Smooth muscle cell of the brain vasculature (primary cell): ENCODE results near the gene CDH13.

ENCODE experiments used
- DNase-seq: peaks from one replicate; pipeline ENCODE4 v3.0.0-alpha.2; 2012; ENCODE audit warnings: low read depth, low spot score

CDH13 gene

DNA sequence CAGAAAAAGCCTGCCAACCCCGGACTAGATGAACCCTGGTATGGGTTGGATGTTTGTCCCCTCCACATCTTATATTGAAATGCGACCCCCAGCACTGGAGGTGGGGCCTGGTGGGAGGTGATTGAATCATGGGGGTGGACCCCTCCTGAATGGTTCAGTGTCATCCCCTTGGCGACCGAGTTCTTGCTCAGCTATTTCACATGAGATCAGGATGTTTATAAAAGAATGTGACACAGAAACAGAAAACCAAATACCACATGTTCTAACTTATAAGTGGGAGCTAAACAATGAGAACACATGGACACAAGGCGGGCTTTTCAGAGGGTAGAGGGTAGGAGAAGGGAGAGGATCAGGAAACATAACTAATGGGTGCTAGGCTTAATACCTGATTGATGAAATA lies 605.0 kb downstream of the CDH13 start:
- no peak for DNase-seq

DNA sequence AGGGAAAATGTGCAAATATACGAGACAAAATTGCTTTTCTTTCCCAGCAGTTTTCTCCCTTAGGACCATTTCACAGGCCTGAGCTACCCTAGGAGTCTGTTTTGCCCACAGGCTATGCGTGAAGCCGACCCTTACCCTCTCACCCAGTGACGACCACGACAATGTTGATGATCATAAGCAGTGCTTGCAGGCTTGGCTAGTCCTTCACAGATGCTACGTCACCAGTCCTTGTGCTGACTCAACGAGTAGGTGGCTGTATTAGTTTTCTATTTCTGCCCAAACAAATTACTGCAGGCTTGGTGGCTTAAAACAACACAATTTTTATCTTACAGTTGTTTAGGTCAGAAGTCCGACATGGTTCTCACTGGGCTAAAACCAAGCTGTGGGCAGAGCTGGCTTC lies 606.4 kb downstream of the CDH13 start:
- peak; percentile 21 for DNase-seq

DNA sequence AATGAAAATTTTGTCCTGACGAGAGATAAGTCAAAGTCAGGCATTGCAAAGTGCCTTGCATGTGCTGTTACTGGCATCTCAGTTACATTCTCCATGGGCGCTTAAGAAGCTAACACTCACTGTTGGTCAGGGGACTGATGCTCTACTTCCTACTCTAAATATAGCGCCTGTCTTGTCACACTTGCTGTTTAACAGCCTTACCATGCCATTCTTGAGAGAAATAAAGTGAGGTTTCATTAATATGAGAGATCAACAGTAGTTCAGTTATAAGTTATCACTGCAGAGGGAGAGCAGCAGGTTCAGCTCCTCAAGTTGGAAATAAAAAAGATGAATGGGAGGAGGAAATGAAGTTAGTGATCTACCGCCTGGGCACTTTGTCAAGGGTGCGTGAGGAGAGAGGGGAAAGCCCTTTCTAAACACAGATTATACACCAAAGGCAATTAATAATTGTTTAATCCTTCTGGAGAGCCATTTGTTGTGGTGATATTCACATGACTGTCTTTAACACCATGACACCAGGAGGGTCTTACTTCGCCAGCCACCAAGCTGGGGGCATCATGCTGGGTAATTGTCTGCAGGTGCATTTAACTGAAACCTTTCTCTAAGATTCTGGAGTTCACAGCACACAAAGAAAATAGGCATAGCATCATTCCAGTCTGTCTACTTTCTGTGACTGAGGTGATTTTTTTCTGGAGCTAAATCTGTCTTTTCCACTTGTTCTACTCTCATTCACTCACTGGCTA lies 612.4 kb downstream of the CDH13 start:
- no peak for DNase-seq

DNA sequence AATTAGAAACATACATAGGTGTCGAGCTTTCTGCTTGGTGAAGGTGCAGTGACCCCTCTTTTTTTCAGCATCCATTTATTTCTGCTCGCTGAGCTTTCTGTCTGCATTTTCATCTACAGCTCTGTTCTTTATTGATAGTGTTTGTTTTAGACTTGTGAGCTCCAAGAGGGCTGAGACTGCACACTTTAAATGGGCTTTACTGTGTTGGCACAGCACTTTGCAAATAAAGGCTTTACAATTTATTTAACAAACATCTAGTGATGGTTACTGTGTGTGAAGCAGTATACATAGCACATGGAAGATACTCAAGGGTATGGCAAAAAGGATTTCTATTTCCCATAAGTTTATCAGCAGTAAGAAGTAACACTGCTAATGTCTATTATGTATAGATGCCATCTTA lies 617.3 kb downstream of the CDH13 start:
- DNase-seq, result no peak

DNA sequence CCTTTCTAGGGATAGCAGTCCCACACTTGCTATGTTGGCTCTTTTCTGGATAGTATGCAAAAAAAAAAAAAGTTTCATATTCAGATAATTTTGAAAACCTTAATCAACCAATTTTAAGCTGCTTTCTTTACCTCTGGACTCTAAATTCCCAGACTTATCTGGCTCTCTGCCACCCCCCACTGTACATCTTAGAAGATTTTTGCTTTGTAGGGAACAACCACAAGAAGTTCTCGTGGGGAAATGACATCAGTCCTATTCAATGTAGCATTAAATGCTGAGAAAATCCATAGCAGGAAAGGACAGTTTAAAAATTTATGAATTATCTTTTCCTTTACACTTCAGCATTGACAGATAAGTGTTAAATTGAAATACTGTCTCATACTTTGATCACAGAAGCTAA lies 618.3 kb downstream of the CDH13 start:
- DNase-seq, result peak; percentile 31

DNA sequence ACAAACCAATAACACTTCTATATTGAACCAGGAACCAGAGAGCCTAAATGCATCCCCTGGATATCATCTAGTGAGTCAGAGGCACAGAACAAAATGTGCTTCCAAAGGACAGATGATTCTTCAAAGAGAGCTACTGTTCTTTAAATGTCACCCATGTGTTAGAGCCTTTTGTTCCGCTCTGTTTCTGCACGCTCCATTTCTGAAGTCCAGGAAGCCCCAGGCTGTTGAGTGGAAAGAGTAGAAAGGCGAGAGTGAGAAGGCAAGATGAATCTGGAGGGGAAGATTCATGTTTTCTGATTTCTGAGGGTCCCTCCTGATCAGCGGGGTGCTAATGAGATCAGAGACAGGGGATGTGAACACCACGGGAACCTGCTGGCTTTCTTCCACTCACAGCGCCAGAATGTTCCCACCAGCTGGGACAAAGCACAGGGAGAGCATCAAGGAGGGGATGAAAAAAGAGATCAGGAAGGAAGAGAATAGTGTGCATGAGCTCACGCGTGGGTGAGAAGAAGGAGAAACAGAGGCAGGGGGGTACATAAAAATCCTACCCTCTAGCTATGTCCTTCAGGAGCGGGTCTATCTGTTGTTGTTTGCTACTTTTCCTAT lies 621.1 kb downstream of the CDH13 start:
- DNase-seq, result no peak

DNA sequence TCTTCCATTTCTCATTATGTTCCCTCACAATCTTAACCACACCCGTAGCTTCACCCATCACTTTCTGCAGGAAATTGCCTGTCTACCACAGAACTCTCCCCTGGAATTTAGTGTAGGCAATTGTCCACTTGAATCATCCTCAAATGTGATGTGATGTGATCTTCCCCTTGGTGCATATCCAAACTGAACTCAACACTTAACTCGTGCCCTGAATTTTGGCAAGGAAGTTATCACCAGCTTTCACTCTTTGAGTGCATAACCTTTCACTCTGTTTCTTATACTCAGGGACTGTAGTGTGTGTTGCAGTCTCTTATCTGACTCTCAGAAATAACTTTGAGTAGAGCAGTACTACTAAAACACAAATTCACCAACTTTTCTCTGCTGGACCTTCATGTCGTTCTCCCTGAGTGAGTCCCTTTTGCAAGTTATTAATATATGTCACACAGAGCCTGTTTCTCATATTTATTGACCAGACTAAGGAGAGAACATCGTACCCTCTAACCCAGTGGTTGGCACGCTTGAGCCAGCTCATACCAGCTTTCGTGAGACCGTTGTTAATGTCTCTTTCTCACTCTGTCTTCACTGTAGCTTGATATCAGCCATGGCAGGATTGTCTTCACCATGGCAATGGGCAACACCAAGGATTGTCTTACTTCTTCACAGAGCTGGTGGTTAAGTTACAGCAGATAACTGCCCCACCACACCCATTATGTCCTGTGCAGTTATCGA lies 622.1 kb downstream of the CDH13 start:
- no peak for DNase-seq

DNA sequence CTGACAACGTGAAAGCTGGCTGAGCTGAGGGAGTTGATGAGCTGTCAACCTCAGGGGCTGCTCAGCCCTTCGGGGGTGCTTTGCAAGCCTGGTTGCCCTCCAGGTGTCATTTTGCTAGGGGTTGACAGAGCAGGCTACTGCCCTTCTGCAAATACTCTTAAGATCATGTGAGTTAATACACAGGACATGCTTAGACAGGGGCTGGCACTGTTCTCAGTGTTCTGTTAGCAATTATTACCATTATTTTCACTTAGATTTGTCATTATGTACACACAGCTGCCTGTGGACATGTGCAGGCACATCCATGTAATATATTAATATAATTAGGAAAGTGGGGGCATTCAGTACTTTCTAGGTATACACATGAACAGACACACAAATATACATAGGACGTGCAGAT lies 626.8 kb downstream of the CDH13 start:
- no peak for DNase-seq

DNA sequence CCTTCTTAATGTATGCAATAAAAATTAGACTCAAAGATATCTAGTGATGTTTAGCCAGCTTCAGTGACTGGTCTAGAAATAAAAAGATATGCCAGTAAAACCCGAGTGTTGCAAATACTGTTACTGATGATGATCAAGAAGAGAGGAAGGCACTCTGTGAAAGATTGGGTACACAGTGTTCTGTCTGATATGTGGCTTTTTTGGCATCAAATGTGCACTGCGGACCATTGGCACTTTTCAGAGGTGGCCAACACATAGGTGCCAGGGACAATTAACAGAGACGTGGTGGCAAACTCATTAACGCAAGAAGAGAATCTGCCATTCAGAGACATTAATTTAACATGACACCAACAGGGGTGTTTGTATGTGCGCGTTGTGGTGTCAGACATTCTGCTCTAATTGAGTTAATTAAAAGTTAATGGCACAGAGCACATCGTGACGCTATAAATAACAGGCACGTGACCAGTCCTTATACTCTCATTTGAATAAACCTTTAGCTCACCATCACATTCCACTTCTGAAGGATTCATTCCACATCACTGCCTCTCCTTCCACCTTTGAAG lies 631.7 kb downstream of the CDH13 start:
- no peak for DNase-seq

DNA sequence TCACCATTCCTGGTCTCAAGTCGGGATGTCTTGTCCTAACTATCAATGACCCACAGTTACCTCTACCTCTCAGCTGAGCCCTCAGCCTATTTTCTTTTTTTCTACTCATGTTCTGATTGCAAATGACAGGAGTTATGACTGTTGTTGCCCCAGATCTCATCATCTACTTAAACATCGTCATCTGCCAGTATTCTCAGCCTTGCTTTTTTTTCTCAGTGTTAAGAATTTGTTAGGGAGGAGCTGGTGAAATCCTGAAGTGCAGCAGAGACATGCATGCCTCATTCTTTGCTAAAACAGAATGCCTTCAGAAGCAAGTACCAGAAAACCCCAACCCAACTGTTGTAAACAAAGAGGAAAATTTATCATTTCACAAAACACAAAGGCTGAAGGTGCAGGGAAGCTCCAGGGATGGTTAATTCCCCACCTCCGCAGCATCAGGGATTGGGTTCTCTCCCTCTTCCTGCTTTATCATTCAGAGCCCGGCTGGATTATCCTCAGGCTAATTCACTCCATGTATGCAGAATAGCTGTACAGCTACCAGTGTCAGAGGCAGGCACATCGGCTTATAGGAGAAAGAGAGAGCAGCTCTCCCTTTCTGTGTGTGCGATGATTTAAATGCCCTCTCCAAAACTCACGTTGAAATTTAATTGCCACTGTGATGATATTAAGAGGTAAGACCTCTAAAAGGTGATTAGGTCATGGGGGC lies 640.2 kb downstream of the CDH13 start:
- DNase-seq, result no peak

DNA sequence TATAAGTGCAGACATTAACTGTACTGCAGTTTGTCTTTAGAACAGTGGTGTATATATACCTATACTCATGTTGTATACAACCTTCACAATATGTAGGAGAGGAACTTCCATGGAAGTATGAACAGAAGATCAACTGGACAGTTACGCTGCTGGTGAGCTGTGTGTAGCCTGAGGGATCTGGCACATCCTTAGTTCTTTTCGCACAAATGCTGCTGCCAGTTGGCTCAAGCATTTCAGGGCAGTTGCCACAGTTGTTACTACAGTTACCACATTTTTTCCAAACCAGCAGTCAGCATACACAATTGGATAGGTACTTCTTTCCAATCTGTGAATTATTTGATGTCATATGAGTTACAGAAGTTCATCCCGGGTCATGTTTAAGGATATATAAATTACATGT lies 641.4 kb downstream of the CDH13 start:
- DNase-seq, result no peak

DNA sequence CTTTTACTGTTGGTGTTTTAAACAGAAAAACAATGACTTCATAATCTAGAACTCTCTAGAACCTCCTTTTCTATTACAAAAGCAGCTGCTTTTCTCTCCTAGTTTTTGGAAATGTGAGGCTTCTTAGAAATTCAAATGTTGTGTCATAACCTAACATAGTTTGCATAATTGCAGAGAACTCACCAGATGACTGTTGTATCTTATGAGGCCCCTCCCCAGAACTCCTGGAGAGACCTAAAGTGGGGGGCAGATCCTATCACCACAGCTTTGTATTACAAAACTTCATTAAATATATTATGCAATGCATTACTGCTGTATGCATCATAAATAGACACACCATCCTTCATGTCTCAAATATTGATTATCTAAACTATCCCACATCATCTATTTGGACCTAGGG lies 642.3 kb downstream of the CDH13 start:
- DNase-seq, result no peak

DNA sequence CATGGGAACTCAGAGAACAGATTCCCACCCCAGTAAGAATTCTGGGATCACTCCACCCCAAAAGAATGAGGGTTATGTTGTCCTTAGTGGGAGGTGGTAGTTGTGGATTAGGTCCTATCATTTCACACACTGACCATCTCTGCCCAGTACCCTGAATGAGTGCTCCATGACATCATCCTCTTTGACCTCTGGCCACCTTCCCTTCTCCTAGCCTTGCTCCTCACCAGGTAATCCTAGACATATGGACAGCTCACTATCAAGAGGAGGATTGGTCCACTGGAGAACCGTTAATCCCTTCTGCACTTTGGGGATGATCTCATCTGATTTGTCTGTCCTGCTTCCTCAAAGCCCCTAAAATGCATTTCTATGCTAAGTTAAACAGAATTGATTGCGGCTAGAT lies 642.8 kb downstream of the CDH13 start:
- DNase-seq, result no peak

DNA sequence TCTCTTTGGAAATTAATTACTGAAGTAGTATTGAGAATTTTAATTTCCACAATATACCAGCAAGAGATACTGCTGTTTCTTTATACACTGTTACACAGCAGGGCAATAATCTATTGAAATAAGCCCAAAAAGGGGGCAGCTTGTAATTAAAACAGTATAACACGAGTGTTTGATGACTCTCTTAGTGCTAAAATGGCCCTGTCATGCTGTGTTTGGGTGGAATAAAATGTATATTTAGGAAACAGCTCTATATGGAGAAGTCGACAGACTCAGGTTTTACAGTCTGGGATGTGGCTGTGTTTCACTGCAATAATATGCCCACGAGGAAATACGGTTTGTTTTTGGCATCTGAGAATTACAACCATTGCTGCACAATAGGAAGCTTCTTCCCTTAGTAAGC lies 643.3 kb downstream of the CDH13 start:
- DNase-seq, result no peak

DNA sequence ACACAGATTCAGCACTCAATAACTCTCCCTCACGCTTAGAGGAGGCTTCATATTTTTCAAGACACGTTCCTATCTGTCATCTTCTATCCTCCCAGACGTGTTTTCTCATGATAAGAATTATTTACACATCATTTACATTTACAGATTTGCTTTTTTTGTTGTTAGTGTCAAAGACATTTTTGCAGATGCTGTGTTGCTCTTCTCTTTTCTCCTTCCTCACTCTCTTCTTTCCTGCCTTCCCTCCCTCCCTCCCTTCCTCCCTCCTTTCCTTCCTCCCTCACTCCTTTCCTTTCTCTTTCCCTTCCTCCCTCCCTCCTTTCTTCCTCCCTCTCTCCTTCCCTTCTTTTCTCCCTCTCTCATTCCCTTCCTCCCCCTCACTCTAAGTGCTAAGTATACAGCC lies 643.9 kb downstream of the CDH13 start:
- DNase-seq, result no peak

DNA sequence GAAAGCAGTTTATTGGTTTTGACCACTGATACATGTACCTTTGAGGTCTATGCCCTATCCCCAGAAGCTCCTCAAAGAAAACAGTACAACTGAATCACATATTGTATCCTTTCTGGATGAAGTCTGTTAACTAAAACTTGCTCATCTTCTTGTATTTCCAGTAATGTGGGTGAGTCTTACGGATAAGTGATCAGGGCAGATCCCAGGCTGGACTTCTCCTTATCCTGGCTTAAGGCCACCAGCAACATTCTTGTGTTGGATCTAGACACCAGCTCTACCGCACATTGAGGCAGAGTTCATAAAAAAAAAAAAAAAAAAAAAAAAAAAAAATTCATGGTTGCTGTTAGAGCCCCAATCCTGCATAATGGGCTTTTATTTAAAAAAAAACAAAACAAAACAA lies 644.4 kb downstream of the CDH13 start:
- no peak for DNase-seq

DNA sequence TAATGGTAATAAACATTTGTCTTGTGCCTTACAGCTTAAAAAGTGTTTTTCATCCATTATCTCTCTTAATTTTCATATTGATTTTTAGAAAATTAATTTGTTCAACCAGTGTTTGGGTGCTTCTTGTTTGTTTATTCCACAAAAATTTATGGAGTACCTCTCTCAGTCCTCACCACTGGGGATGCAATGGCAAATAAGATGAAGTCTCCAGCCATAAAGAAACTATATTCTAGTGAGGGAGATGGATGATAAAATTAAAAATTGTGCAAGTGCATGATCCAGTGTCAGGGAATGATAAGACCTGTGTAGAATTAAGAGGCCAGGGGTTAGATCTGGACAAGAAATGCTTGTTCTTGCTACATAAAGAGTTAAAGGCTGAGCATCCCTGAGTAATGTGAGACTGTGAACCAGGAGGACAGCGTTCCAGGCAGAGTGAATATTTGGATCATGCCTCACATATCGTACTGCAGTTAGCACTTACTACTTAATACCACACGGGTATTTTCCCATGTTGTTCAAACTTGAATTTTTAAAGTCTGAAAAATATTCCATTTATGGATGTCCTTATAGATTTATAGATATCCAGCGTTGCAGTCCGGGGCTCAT lies 645.3 kb downstream of the CDH13 start:
- no peak for DNase-seq

DNA sequence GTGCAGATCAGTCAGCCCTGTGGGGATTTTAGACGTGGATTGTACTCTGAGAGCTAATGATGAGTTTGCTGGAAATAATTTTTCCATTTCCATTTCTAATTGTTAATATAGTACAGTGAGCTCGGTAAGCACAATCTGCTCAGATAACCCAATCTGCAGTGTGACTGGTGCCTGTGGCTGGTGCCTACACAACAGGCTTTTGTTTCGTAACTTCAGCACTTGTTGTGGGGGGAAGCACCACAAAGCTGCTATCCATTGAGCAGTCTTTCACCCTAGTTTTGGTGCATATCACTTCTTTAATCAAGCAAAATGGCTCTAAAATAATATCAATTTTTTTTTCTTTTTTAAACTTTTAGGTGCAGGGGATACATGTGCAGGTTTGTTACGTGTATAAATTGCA lies 646.1 kb downstream of the CDH13 start:
- DNase-seq, result no peak

DNA sequence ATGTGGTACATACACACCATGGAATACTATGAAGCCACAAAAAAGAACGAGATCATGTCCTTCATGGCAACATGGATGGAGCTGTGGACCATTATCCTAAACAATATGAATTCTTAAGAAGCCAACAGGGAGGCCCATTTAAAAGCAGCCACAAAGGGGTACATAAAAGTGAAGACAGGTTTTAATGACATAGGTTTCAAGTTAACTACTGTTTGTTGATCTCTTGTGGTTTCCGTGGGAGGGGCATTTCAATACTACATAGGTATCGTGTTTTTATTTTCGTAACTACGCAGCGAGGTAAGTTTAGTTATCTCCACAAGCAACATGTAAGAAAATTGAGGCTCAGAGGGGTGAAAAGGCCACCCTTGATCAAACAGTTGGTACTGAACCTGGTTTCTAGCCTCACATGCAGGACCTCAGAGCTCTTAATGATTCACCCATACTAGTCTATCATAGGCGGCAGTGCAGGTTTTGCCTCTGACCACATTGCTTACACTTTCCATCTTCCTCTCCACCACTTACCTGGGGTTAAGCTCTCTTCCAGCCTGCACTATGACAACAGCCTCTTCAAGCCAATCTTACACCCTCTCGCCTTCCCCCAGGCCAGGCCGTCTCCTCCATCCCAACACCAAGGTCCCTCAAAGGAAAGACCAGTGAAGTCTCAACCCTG lies 646.9 kb downstream of the CDH13 start:
- no peak for DNase-seq

DNA sequence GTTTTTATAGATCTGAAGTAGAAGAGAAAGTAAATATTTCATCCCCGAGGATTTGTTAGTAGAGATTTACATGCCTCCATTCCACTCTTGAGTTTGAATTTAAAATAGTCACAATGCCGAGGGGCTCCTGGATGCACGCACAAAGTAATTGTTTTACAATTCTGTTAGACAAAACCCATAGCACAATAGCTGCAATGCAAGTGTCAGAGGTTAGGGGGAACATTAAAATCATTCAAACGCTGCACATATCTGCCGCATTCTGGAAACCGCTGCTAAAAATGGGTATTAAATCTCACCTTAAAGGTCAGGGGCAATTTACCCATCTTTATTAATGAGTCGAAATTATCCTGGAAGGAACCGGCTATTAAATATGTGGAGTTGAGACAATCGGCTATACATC lies 652.5 kb downstream of the CDH13 start:
- DNase-seq, result no peak

DNA sequence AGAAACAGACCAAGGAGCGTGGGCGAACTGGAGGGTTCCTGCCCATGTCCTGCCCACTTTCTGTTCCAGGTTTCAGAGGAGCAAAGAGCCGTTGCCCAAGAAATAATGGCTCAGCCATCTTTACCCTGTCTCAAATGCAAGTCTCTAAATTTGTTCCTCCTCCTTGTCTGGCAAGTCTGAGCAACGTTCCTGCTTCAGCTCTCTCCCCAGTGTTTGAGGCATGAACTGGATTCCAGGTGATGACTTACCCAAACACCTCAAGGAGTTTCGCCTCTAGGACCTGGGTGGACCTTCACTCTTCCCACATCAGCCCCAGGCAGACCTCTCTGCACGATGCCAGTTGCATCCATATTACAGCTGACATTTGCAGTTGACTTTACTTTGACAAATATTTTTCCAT lies 659.2 kb downstream of the CDH13 start:
- DNase-seq, result no peak
